22Rv1 (cell line): Measurements from ENCODE around the gene RLF.

Source experiments
- ZFX ChIP-seq: fragments of 450-650 bp; IDR thresholded peaks from 2 replicates; pipeline ENCODE4 v1.6.1; 2017; ENCODE audit warnings: antibody characterized with exemption, borderline replicate concordance
- TF ChIP-seq, protein P1 (sequence below): fragments of 450-650 bp; IDR thresholded peaks from 2 replicates; pipeline ENCODE4 v1.5.1; 2017; ENCODE audit warnings: mild to moderate bottlenecking

DNA sequence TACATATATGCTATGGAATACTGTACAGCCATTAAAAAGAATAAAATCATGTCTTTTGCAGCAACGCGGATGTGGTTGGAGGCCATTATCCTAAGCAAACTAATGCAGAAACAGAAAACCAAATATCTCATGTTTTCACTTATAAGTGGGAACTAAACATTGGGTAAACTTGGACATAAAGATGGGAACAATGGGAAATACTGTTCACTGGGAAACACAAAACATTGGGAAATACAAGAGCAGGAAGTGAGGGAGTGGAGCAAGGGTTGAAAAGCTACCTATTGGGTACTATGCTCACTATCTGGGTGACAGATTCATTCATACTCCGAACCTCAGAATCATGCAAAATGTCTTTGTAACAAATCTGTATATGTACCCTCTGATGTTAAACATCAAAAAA, 46.8 kb upstream of the RLF start:
- TF ChIP-seq, protein P1, sequence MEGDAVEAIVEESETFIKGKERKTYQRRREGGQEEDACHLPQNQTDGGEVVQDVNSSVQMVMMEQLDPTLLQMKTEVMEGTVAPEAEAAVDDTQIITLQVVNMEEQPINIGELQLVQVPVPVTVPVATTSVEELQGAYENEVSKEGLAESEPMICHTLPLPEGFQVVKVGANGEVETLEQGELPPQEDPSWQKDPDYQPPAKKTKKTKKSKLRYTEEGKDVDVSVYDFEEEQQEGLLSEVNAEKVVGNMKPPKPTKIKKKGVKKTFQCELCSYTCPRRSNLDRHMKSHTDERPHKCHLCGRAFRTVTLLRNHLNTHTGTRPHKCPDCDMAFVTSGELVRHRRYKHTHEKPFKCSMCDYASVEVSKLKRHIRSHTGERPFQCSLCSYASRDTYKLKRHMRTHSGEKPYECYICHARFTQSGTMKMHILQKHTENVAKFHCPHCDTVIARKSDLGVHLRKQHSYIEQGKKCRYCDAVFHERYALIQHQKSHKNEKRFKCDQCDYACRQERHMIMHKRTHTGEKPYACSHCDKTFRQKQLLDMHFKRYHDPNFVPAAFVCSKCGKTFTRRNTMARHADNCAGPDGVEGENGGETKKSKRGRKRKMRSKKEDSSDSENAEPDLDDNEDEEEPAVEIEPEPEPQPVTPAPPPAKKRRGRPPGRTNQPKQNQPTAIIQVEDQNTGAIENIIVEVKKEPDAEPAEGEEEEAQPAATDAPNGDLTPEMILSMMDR = no peak
- no peak for TF ChIP-seq ZFX
